WTC11 (cell line): ENCODE measurements around the gene TREX2. TPM values are rescaled to one million over a fixed set of nuclear protein-coding genes. Genes with fewer than 3 reads are reported as not detected.

Source experiments
- ATAC-seq: fragments of 200-7000 bp; cut with Tn5 transposase; 2 replicates; pipeline ENCODE4 v1.10.0; 2021; ENCODE audit warnings: mild to moderate bottlenecking, moderate library complexity
- CTCF ChIA-PET: fragments of 300-600 bp; sonication (Branson Sonifier 250); formaldehyde crosslinking; loops from one replicate; lab custom pipeline; 2021; ENCODE audit warnings: antibody characterized with exemption; lab: Charles Lee
- POLR2A ChIA-PET: fragments of 350-600 bp; sonication (Branson Sonifier 250); formaldehyde crosslinking; loops from one replicate; lab custom pipeline; 2021; ENCODE audit warnings: antibody characterized with exemption; lab: Charles Lee
- DNase-seq: peaks from one replicate; pipeline ENCODE4 v3.0.0; 2021; ENCODE audit warnings: low spot score
- H3K27ac Mint-ChIP-seq: 2 replicates; pipeline ENCODE4 v1.8.0; 2021; ENCODE audit warnings: mixed read lengths
- H3K27me3 Mint-ChIP-seq: 2 replicates; pipeline ENCODE4 v1.8.0; 2021; ENCODE audit warnings: low read depth, mild to moderate bottlenecking, moderate library complexity, mixed read lengths
- H3K36me3 Mint-ChIP-seq: 2 replicates; pipeline ENCODE4 v1.8.0; 2021; ENCODE audit warnings: mixed read lengths
- H3K4me1 Mint-ChIP-seq: 2 replicates; pipeline ENCODE4 v1.8.0; 2022; ENCODE audit warnings: mixed read lengths
- H3K4me3 Mint-ChIP-seq: 2 replicates; pipeline ENCODE4 v1.8.0; 2021; ENCODE audit warnings: mild to moderate bottlenecking, moderate library complexity, mixed read lengths
- H3K9me3 Mint-ChIP-seq: 2 replicates; pipeline ENCODE4 v1.8.0; 2021; ENCODE audit warnings: mixed read lengths
- CREB1 ChIP-seq: sonication (generic); formaldehyde crosslinking; IDR thresholded peaks from 2 replicates; pipeline ENCODE4 v1.8.0; 2023; ENCODE audit warnings: mild to moderate bottlenecking, missing genetic modification reagents
- ELF4 ChIP-seq: sonication (generic); formaldehyde crosslinking; IDR thresholded peaks from 2 replicates; pipeline ENCODE4 v1.8.1; 2022; ENCODE audit warnings: low read depth, mild to moderate bottlenecking, moderate library complexity, missing genetic modification reagents
- EMX1 ChIP-seq: fragments of 250-450 bp; sonication (Bioruptor Pico); IDR thresholded peaks from 2 replicates; pipeline ENCODE4 v1.8.0; 2021; ENCODE audit warnings: mild to moderate bottlenecking
- GRHL2 ChIP-seq: fragments of 250-450 bp; sonication (Bioruptor Pico); IDR thresholded peaks from 2 replicates; pipeline ENCODE4 v1.8.0; 2022; ENCODE audit warnings: mild to moderate bottlenecking, moderate library complexity; ENCODE audit not compliant: insufficient replicate concordance, severe bottlenecking
- IRF2 ChIP-seq: sonication (generic); formaldehyde crosslinking; IDR thresholded peaks from 2 replicates; pipeline ENCODE4 v1.8.0; 2022; ENCODE audit warnings: low read depth, missing genetic modification reagents, borderline replicate concordance
- MXD4 ChIP-seq: fragments of 250-450 bp; sonication (Bioruptor Pico); IDR thresholded peaks from 2 replicates; pipeline ENCODE4 v1.8.0; 2021; ENCODE audit warnings: mild to moderate bottlenecking, moderate library complexity, borderline replicate concordance
- MYBL2 ChIP-seq: sonication (generic); formaldehyde crosslinking; IDR thresholded peaks from 2 replicates; pipeline ENCODE4 v1.8.1; 2023; ENCODE audit warnings: mild to moderate bottlenecking, moderate library complexity, missing genetic modification reagents
- RELA ChIP-seq: sonication (generic); formaldehyde crosslinking; IDR thresholded peaks from 2 replicates; pipeline ENCODE4 v1.8.1; 2022; ENCODE audit warnings: missing genetic modification reagents, mild to moderate bottlenecking, borderline replicate concordance
- ZNF263 ChIP-seq: sonication (generic); formaldehyde crosslinking; IDR thresholded peaks from 2 replicates; pipeline ENCODE4 v1.8.1; 2022; ENCODE audit warnings: low read depth, mild to moderate bottlenecking, moderate library complexity, missing genetic modification reagents
- ZNF317 ChIP-seq: sonication (generic); formaldehyde crosslinking; IDR thresholded peaks from 2 replicates; pipeline ENCODE4 v1.8.1; 2023; ENCODE audit warnings: low read depth, mild to moderate bottlenecking, moderate library complexity, missing genetic modification reagents, borderline replicate concordance
- total RNA-seq: library from RNA; stranded (reverse); gene quantifications from 3 replicates; pipeline ENCODE4 v1.2.3, GENCODE V29; 2021
- TF ChIP-seq, protein P1 (sequence below): sonication (generic); formaldehyde crosslinking; IDR thresholded peaks from 2 replicates; pipeline ENCODE4 v1.8.1; 2023; ENCODE audit warnings: mild to moderate bottlenecking, missing genetic modification reagents, borderline replicate concordance
- TF ChIP-seq, protein P2 (sequence below): sonication (generic); formaldehyde crosslinking; IDR thresholded peaks from 2 replicates; pipeline ENCODE4 v1.8.1; 2023; ENCODE audit warnings: mild to moderate bottlenecking, missing genetic modification reagents, moderate library complexity
- TF ChIP-seq, protein P3 (sequence below): sonication (generic); formaldehyde crosslinking; IDR thresholded peaks from 2 replicates; pipeline ENCODE4 v1.8.1; 2022; ENCODE audit warnings: missing genetic modification reagents, borderline replicate concordance
- TF ChIP-seq, protein P4 (sequence below): sonication (generic); formaldehyde crosslinking; IDR thresholded peaks from 2 replicates; pipeline ENCODE4 v1.8.0; 2022; ENCODE audit warnings: missing genetic modification reagents
- TF ChIP-seq, protein P5 (sequence below): sonication (generic); formaldehyde crosslinking; IDR thresholded peaks from 2 replicates; pipeline ENCODE4 v1.8.0; 2022; ENCODE audit warnings: mild to moderate bottlenecking, missing genetic modification reagents
- TF ChIP-seq, protein P6 (sequence below): sonication (generic); formaldehyde crosslinking; IDR thresholded peaks from 2 replicates; pipeline ENCODE4 v1.8.1; 2022; ENCODE audit warnings: low read depth, missing genetic modification reagents, borderline replicate concordance
- TF ChIP-seq, protein P7 (sequence below): fragments of 250-450 bp; sonication (Bioruptor Pico); IDR thresholded peaks from 2 replicates; pipeline ENCODE4 v1.9.0; 2021; ENCODE audit warnings: mild to moderate bottlenecking

The TREX2 gene
- total RNA-seq, 1 experiment from 2014 or later: 1.5 TPM

DNA sequence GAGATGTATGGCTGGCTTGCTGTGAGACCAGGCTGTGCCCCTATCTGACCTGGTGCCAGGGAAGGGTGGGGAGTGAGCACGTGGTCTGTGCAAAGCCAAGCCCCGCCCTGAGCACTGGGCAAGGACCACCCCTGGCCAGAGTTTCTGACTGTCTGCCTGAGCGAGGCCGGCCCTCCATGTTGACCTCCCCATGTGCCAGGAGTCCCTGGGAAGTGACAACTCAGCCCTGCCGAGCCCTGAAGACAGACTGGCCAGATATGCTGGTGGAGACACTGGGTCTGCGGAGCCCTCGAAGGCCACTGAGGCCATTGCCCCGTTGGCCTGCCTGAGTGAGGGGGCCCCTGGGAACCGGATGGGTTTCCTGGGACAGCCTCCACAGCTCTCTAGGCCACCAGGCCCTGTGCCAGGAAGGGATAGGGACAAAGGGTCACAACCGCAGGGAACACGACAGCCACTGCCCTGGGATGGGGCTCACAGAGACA, 41.8 kb upstream of the TREX2 start (continued):
- TF ChIP-seq, protein P1, sequence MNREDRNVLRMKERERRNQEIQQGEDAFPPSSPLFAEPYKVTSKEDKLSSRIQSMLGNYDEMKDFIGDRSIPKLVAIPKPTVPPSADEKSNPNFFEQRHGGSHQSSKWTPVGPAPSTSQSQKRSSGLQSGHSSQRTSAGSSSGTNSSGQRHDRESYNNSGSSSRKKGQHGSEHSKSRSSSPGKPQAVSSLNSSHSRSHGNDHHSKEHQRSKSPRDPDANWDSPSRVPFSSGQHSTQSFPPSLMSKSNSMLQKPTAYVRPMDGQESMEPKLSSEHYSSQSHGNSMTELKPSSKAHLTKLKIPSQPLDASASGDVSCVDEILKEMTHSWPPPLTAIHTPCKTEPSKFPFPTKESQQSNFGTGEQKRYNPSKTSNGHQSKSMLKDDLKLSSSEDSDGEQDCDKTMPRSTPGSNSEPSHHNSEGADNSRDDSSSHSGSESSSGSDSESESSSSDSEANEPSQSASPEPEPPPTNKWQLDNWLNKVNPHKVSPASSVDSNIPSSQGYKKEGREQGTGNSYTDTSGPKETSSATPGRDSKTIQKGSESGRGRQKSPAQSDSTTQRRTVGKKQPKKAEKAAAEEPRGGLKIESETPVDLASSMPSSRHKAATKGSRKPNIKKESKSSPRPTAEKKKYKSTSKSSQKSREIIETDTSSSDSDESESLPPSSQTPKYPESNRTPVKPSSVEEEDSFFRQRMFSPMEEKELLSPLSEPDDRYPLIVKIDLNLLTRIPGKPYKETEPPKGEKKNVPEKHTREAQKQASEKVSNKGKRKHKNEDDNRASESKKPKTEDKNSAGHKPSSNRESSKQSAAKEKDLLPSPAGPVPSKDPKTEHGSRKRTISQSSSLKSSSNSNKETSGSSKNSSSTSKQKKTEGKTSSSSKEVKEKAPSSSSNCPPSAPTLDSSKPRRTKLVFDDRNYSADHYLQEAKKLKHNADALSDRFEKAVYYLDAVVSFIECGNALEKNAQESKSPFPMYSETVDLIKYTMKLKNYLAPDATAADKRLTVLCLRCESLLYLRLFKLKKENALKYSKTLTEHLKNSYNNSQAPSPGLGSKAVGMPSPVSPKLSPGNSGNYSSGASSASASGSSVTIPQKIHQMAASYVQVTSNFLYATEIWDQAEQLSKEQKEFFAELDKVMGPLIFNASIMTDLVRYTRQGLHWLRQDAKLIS (CRISPR knock-in tag): no peak
- TF ChIP-seq, protein P2, sequence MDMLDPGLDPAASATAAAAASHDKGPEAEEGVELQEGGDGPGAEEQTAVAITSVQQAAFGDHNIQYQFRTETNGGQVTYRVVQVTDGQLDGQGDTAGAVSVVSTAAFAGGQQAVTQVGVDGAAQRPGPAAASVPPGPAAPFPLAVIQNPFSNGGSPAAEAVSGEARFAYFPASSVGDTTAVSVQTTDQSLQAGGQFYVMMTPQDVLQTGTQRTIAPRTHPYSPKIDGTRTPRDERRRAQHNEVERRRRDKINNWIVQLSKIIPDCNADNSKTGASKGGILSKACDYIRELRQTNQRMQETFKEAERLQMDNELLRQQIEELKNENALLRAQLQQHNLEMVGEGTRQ (CRISPR knock-in tag): no peak
- TF ChIP-seq MYBL2 (CRISPR knock-in tag): no peak
- no peak for TF ChIP-seq GRHL2 (CRISPR knock-in tag)
- no peak for TF ChIP-seq IRF2 (CRISPR knock-in tag)

DNA sequence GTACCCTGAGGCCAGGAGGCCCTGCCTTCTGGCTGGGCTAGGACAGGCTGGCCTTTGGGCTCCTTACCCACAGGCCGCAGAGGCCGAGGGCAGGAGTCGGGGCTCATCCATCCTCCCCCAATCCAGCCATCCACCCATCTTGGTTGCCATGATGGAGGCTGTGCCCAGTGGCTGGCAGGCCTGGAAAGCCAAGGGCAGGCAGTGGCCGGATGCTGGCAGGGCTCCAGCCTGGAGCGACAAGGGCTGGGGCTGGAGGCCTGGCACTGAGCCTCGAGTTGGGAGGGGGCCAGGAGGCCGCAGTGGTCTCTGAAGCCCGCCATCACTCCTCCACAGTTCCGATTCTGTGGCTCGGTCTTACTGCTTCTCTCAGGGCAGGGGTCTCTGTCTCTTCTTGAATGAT, 40.3 kb upstream of the TREX2 start:
- ATAC-seq (no peak), DNase-seq (no peak)
- POLR2A ChIA-PET: no interaction called here
- Mint-ChIP-seq H3K4me1 (no peaks in the 10 kb centered on the region), H3K9me3 (no peaks in the 10 kb centered on the region), H3K27me3 (no peaks in the 10 kb centered on the region; the same call in 1 of the 2 replicates), H3K4me3 (no peak overlapping the region), H3K36me3 (no peaks in the 10 kb centered on the region), H3K27ac (no peak overlapping the region)
- CTCF ChIA-PET: interaction anchor here (1.5 kb wide), 1 partner anchor 15 kb away, joined by 8 read pairs; the partner anchor contains the start of gene HAUS7
- TF ChIP-seq, protein P3, sequence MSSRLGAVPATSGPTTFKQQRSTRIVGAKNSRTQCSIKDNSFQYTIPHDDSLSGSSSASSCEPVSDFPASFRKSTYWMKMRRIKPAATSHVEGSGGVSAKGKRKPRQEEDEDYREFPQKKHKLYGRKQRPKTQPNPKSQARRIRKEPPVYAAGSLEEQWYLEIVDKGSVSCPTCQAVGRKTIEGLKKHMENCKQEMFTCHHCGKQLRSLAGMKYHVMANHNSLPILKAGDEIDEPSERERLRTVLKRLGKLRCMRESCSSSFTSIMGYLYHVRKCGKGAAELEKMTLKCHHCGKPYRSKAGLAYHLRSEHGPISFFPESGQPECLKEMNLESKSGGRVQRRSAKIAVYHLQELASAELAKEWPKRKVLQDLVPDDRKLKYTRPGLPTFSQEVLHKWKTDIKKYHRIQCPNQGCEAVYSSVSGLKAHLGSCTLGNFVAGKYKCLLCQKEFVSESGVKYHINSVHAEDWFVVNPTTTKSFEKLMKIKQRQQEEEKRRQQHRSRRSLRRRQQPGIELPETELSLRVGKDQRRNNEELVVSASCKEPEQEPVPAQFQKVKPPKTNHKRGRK (CRISPR knock-in tag): no peak
- no peak for TF ChIP-seq ELF4 (CRISPR knock-in tag)
- no peak for TF ChIP-seq MXD4
- TF ChIP-seq, protein P4, sequence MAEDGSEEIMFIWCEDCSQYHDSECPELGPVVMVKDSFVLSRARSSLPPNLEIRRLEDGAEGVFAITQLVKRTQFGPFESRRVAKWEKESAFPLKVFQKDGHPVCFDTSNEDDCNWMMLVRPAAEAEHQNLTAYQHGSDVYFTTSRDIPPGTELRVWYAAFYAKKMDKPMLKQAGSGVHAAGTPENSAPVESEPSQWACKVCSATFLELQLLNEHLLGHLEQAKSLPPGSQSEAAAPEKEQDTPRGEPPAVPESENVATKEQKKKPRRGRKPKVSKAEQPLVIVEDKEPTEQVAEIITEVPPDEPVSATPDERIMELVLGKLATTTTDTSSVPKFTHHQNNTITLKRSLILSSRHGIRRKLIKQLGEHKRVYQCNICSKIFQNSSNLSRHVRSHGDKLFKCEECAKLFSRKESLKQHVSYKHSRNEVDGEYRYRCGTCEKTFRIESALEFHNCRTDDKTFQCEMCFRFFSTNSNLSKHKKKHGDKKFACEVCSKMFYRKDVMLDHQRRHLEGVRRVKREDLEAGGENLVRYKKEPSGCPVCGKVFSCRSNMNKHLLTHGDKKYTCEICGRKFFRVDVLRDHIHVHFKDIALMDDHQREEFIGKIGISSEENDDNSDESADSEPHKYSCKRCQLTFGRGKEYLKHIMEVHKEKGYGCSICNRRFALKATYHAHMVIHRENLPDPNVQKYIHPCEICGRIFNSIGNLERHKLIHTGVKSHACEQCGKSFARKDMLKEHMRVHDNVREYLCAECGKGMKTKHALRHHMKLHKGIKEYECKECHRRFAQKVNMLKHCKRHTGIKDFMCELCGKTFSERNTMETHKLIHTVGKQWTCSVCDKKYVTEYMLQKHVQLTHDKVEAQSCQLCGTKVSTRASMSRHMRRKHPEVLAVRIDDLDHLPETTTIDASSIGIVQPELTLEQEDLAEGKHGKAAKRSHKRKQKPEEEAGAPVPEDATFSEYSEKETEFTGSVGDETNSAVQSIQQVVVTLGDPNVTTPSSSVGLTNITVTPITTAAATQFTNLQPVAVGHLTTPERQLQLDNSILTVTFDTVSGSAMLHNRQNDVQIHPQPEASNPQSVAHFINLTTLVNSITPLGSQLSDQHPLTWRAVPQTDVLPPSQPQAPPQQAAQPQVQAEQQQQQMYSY (CRISPR knock-in tag): no peak
- TF ChIP-seq, protein P5, sequence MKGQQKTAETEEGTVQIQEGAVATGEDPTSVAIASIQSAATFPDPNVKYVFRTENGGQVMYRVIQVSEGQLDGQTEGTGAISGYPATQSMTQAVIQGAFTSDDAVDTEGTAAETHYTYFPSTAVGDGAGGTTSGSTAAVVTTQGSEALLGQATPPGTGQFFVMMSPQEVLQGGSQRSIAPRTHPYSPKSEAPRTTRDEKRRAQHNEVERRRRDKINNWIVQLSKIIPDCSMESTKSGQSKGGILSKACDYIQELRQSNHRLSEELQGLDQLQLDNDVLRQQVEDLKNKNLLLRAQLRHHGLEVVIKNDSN (CRISPR knock-in tag): no peak
- TF ChIP-seq CREB1 (CRISPR knock-in tag): no peak
- TF ChIP-seq EMX1 (CRISPR knock-in tag): no peak
- TF ChIP-seq ZNF317 (CRISPR knock-in tag): no peak
- TF ChIP-seq, protein P6, sequence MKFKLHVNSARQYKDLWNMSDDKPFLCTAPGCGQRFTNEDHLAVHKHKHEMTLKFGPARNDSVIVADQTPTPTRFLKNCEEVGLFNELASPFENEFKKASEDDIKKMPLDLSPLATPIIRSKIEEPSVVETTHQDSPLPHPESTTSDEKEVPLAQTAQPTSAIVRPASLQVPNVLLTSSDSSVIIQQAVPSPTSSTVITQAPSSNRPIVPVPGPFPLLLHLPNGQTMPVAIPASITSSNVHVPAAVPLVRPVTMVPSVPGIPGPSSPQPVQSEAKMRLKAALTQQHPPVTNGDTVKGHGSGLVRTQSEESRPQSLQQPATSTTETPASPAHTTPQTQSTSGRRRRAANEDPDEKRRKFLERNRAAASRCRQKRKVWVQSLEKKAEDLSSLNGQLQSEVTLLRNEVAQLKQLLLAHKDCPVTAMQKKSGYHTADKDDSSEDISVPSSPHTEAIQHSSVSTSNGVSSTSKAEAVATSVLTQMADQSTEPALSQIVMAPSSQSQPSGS (CRISPR knock-in tag): no peak
- TF ChIP-seq ZNF263 (CRISPR knock-in tag): no peak
- TF ChIP-seq, protein P1 (CRISPR knock-in tag): no peak
- TF ChIP-seq, protein P7, sequence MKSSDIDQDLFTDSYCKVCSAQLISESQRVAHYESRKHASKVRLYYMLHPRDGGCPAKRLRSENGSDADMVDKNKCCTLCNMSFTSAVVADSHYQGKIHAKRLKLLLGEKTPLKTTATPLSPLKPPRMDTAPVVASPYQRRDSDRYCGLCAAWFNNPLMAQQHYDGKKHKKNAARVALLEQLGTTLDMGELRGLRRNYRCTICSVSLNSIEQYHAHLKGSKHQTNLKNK: no peak
- TF ChIP-seq RELA (CRISPR knock-in tag): no peak
